ENCODE data around the gene KRT14. TPM values are rescaled to one million over a fixed set of nuclear protein-coding genes. Genes with fewer than 3 reads are reported as not detected.

Gene KRT14
- polyA plus RNA-seq, 1 experiment, result not detected

DNA sequence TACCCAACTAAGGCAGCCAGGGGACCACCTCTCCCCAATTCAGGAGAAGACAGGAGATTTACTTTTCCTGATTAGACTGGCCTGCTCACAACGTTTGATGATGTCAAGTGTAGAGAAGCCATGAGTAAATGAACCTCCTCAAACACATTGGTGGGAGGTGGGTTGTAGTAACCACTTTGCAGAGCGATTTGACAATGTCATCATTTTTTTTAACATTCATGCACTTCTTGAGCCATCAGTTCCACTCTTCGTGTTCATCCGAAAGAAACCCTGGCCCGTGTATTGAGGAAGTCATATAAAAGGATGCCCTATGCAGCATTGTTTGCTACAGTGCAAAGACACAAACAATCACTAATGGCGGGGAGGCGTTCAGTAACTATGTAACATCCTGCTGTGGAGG, 53.1 kb downstream of the KRT14 start:
- Histone ChIP-seq H3K4me3 (ENCODE audit: low read depth, low read length) (no peak overlapping the region), H3K27ac (ENCODE audit: low read depth, low read length) (no peak overlapping the region), H3K27me3 (ENCODE audit: control insufficient read depth, insufficient read depth, low read length) (no peaks in the 10 kb centered on the region), H3K9me3 (ENCODE audit: control insufficient read depth, insufficient read depth, low read length) (no peaks in the 10 kb centered on the region; the same call in 1 of the 2 replicates)
- TF ChIP-seq, protein P1, sequence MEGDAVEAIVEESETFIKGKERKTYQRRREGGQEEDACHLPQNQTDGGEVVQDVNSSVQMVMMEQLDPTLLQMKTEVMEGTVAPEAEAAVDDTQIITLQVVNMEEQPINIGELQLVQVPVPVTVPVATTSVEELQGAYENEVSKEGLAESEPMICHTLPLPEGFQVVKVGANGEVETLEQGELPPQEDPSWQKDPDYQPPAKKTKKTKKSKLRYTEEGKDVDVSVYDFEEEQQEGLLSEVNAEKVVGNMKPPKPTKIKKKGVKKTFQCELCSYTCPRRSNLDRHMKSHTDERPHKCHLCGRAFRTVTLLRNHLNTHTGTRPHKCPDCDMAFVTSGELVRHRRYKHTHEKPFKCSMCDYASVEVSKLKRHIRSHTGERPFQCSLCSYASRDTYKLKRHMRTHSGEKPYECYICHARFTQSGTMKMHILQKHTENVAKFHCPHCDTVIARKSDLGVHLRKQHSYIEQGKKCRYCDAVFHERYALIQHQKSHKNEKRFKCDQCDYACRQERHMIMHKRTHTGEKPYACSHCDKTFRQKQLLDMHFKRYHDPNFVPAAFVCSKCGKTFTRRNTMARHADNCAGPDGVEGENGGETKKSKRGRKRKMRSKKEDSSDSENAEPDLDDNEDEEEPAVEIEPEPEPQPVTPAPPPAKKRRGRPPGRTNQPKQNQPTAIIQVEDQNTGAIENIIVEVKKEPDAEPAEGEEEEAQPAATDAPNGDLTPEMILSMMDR (IDR thresholded peaks at IDR 0.05; ENCODE audit: low read depth, low read length), result no peak
- POLR2A ChIA-PET, result no interaction called here
- CTCF ChIA-PET, result interaction anchor here (0.6 to 2.1 kb wide), 3 partner anchors 15 to 115 kb away, joined by 3 to 22 read pairs (median 7); no protein-coding TSS in a partner anchor
- no peak for DNase-seq (ENCODE audit: low read depth, low spot score)

DNA sequence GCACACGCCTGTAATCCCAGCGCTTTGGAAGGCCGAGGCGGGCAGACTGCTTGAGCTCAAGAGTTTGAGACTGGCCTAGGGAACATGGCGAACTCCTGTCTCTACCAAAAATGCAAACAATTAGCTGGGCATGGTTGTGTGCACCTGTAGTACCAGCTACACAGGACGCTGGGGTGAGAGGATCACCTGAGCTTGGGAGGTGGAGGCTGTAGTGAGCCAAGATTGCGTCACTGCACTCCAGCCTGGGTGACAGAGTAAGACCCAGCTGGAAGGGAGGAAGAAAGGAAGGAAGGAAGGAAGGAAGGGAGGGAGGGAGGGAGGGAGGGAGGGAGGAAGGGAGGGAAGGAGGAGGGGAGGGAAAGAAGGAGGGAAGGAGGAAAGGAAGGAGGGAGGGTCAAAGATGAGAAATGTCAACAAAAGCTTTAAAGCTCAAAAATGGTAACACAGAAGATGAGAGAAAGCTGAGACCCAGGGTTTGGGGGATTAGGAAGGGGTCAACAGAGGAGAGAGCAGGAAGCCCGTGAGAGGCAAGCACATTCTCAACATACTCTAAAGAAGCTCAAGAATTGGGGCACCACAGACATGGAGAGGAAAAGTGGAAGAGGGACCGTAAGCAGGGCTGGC, 53.6 kb downstream of the KRT14 start:
- CTCF ChIA-PET, result interaction anchor here (0.6 to 2.1 kb wide), 3 partner anchors 16 to 116 kb away, joined by 3 to 22 read pairs (median 7); no protein-coding TSS in a partner anchor
- Histone ChIP-seq H3K9me3 (ENCODE audit: control insufficient read depth, insufficient read depth, low read length) (no peaks in the 10 kb centered on the region; the same call in 1 of the 2 replicates), H3K27me3 (ENCODE audit: control insufficient read depth, insufficient read depth, low read length) (no peaks in the 10 kb centered on the region), H3K4me3 (ENCODE audit: low read depth, low read length) (no peak overlapping the region), H3K27ac (ENCODE audit: low read depth, low read length) (no peak overlapping the region)
- DNase-seq (ENCODE audit: low read depth, low spot score), result no peak
- POLR2A ChIA-PET, result no interaction called here
- TF ChIP-seq, protein P1 (IDR thresholded peaks at IDR 0.05; ENCODE audit: low read depth, low read length), result no peak

Other genes starting within 250 kb of the KRT14 start
- not detected in 2 replicates for gene KRT33A, start 236.1 kb downstream of the KRT14 start, polyA plus RNA-seq (2011; rRNA removed)
- 0.07 TPM in 1 of 2 replicates, not detected in the other for gene KRT33B, start 217.1 kb downstream of the KRT14 start, polyA plus RNA-seq (2011; rRNA removed)
- 0.27 and 0.29 TPM in 2 replicates for gene KRT34, start 204.6 kb downstream of the KRT14 start, polyA plus RNA-seq (2011; rRNA removed)
- gene KRT31, start 189.3 kb downstream of the KRT14 start, polyA plus RNA-seq (2011; rRNA removed), result not detected in 2 replicates
- not detected in 2 replicates for gene KRT37, start 162.3 kb downstream of the KRT14 start, polyA plus RNA-seq (2011; rRNA removed)
- gene KRT38, start 145.9 kb downstream of the KRT14 start, polyA plus RNA-seq (2011; rRNA removed), result 0.11 and 0.17 TPM in 2 replicates
- gene KRT32, start 119.5 kb downstream of the KRT14 start, polyA plus RNA-seq (2011; rRNA removed), result 0.09 and 0.14 TPM in 2 replicates
- not detected in 2 replicates for gene KRT35, start 105.7 kb downstream of the KRT14 start, polyA plus RNA-seq (2011; rRNA removed)
- not detected in 2 replicates for gene KRT36, start 97.0 kb downstream of the KRT14 start, polyA plus RNA-seq (2011; rRNA removed)
- gene KRT13, start 81.3 kb downstream of the KRT14 start, polyA plus RNA-seq (2011; rRNA removed), result 0.05 TPM in 1 of 2 replicates, not detected in the other
- 1.4 and 1.8 TPM in 2 replicates for gene KRT15, start 68.0 kb downstream of the KRT14 start, polyA plus RNA-seq (2011; rRNA removed)
- gene KRT19, start 58.6 kb downstream of the KRT14 start, polyA plus RNA-seq (2011; rRNA removed), result 19.7 and 27.6 TPM in 2 replicates
- not detected in 2 replicates for gene KRT9, start 14.8 kb downstream of the KRT14 start, polyA plus RNA-seq (2011; rRNA removed)
- not detected in 2 replicates for gene KRT16, start 25.9 kb upstream of the KRT14 start, polyA plus RNA-seq (2011; rRNA removed)
- 2.8 and 4.9 TPM in 2 replicates for gene KRT17, start 37.7 kb upstream of the KRT14 start, polyA plus RNA-seq (2011; rRNA removed)
- 529 and 549 TPM in 2 replicates for gene EIF1, start 102.0 kb upstream of the KRT14 start, polyA plus RNA-seq (2011; rRNA removed)
- not detected in 2 replicates for gene GAST, start 125.4 kb upstream of the KRT14 start, polyA plus RNA-seq (2011; rRNA removed)
- 0.04 and 0.07 TPM in 2 replicates for gene HAP1, start 147.7 kb upstream of the KRT14 start, polyA plus RNA-seq (2011; rRNA removed)
- gene JUP, start 199.8 kb upstream of the KRT14 start, polyA plus RNA-seq (2011; rRNA removed), result 13.5 and 25.7 TPM in 2 replicates
- 51.5 and 58.8 TPM in 2 replicates for gene P3H4, start 225.1 kb upstream of the KRT14 start, polyA plus RNA-seq (2011; rRNA removed)
- 487 and 624 TPM in 2 replicates for gene FKBP10, start 226.1 kb upstream of the KRT14 start, polyA plus RNA-seq (2011; rRNA removed)
- 97.4 and 106 TPM in 2 replicates for gene NT5C3B, start 249.3 kb upstream of the KRT14 start, polyA plus RNA-seq (2011; rRNA removed)

Data from AG04450 (cell line).